MCF 10A (cell line): ENCODE results near the gene PLPP2. TPM values are rescaled to one million over a fixed set of nuclear protein-coding genes. Genes with fewer than 3 reads are reported as not detected.

Source experiments
- BruUV-seq: library from RNA; stranded (reverse); fragments of 400-500 nt; replicated peaks from 2 replicates; lab custom pipeline; 2021; lab: Mats Ljungman, UMichigan
- CTCF ChIA-PET: fragments of 300-600 bp; sonication (Branson Sonifier 250); formaldehyde crosslinking; extraction: SDS; loops from one replicate; lab custom pipeline; 2021; ENCODE audit warnings: antibody characterized with exemption, inconsistent platforms; lab: Yijun Ruan, JAX
- POLR2A ChIA-PET: fragments of 300-600, 350-650 bp; sonication (Branson Sonifier 250); formaldehyde crosslinking; extraction: SDS; loops from one replicate; lab custom pipeline; 2020; ENCODE audit warnings: antibody characterized with exemption, inconsistent platforms; lab: Yijun Ruan, JAX
- DNase-seq: peaks from one replicate; pipeline ENCODE4 v3.0.0-alpha.2; 2018; ENCODE audit not compliant: unreplicated experiment
- H3K27ac Mint-ChIP-seq: one replicate; pipeline ENCODE4 v1.8.0; 2022; ENCODE audit warnings: mild to moderate bottlenecking, low read depth, mixed read lengths; ENCODE audit not compliant: unreplicated experiment
- H3K27me3 Mint-ChIP-seq: one replicate; pipeline ENCODE4 v1.8.0; 2022; ENCODE audit warnings: mixed read lengths; ENCODE audit not compliant: insufficient read depth, unreplicated experiment
- H3K36me3 Mint-ChIP-seq: one replicate; pipeline ENCODE4 v1.8.0; 2022; ENCODE audit warnings: mild to moderate bottlenecking, moderate library complexity, mixed read lengths; ENCODE audit not compliant: insufficient read depth, unreplicated experiment
- H3K4me1 Mint-ChIP-seq: one replicate; pipeline ENCODE4 v1.8.0; 2022; ENCODE audit warnings: mixed read lengths; ENCODE audit not compliant: insufficient read depth, unreplicated experiment
- H3K4me3 Mint-ChIP-seq: one replicate; pipeline ENCODE4 v1.8.0; 2022; ENCODE audit warnings: mild to moderate bottlenecking, moderate library complexity, mixed read lengths; ENCODE audit not compliant: unreplicated experiment
- H3K9me3 Mint-ChIP-seq: one replicate; pipeline ENCODE4 v1.8.0; 2022; ENCODE audit warnings: mixed read lengths; ENCODE audit not compliant: unreplicated experiment
- CTCF ChIP-seq: fragments of 200-600 bp; IDR thresholded peaks from one replicate; pipeline ENCODE4 v1.8.0; 2022; ENCODE audit warnings: antibody characterized with exemption, mild to moderate bottlenecking; ENCODE audit not compliant: unreplicated experiment
- intact Hi-C: fragments of 100-400 bp; cut with micrococcal nuclease; formaldehyde crosslinking; loops from 2 replicates; pipeline ENCODE4 v1.14.1; 2022
- total RNA-seq: library from RNA; stranded (reverse); gene quantifications from 2 replicates; pipeline ENCODE4 v1.2.3, GENCODE V29; 2022

PLPP2 gene
- total RNA-seq, 1 experiment from 2014 or later, result 5.4 TPM

GRCh38 chr19:324716-325115, 33.5 kb upstream of the PLPP2 start:
- DNase-seq, result no peak
- CTCF ChIA-PET, result no interaction called here
- H3K36me3 Mint-ChIP-seq, result peaks cover 52% of the 10 kb centered on the region
- intact Hi-C loops, result no loop called here
- TF ChIP-seq CTCF, result no peak
- no peaks in the 10 kb centered on the region for H3K9me3 Mint-ChIP-seq
- no peak overlapping the region for H3K27ac Mint-ChIP-seq
- no TSS peak for BruUV-seq
- H3K4me1 Mint-ChIP-seq, result no peaks in the 10 kb centered on the region
- H3K27me3 Mint-ChIP-seq, result no peaks in the 10 kb centered on the region
- H3K4me3 Mint-ChIP-seq, result no peak overlapping the region
- POLR2A ChIA-PET, result interaction anchor here (0.6 kb wide), 1 partner anchor 36 kb away, joined by 3 read pairs; no protein-coding TSS in a partner anchor

GRCh38 chr19:322616-323015, 31.4 kb upstream of the PLPP2 start:
- CTCF ChIA-PET, result no interaction called here

GRCh38 chr19:318509-318774, 27.2 kb upstream of the PLPP2 start:
- intact Hi-C loops, result no loop called here
- no TSS peak for BruUV-seq
- no peak overlapping the region for H3K27ac Mint-ChIP-seq
- no peak for TF ChIP-seq CTCF
- peaks cover 7% of the 10 kb centered on the region for H3K9me3 Mint-ChIP-seq
- POLR2A ChIA-PET, result no interaction called here
- peaks cover 59% of the 10 kb centered on the region for H3K36me3 Mint-ChIP-seq
- no peak overlapping the region for H3K4me3 Mint-ChIP-seq
- H3K4me1 Mint-ChIP-seq, result no peaks in the 10 kb centered on the region
- CTCF ChIA-PET, result no interaction called here
- H3K27me3 Mint-ChIP-seq, result no peaks in the 10 kb centered on the region
- DNase-seq, result no peak

More at GRCh38 chr19:322616-323015, 31.4 kb upstream of the PLPP2 start:
- H3K9me3 Mint-ChIP-seq, result no peaks in the 10 kb centered on the region
- TF ChIP-seq CTCF, result no peak
- no peak for DNase-seq
- no peaks in the 10 kb centered on the region for H3K27me3 Mint-ChIP-seq
- no TSS peak for BruUV-seq
- no peak overlapping the region for H3K27ac Mint-ChIP-seq
- POLR2A ChIA-PET, result no interaction called here
- no peaks in the 10 kb centered on the region for H3K4me1 Mint-ChIP-seq
- intact Hi-C loops, result no loop called here
- H3K36me3 Mint-ChIP-seq, result peaks cover 41% of the 10 kb centered on the region
- H3K4me3 Mint-ChIP-seq, result no peak overlapping the region

GRCh38 chr19:317710-318508, 26.7 kb upstream of the PLPP2 start:
- H3K27me3 Mint-ChIP-seq, result no peaks in the 10 kb centered on the region
- DNase-seq, result no peak
- H3K36me3 Mint-ChIP-seq, result peaks cover 62% of the 10 kb centered on the region
- CTCF ChIA-PET, result no interaction called here
- BruUV-seq, result no TSS peak
- no peak overlapping the region for H3K4me3 Mint-ChIP-seq
- H3K27ac Mint-ChIP-seq, result no peak overlapping the region
- POLR2A ChIA-PET, result no interaction called here
- intact Hi-C loops, result no loop called here
- H3K9me3 Mint-ChIP-seq, result peaks cover 7% of the 10 kb centered on the region
- TF ChIP-seq CTCF, result no peak
- H3K4me1 Mint-ChIP-seq, result no peaks in the 10 kb centered on the region
